GM19240 (cell line): ENCODE data around the gene MRS2.
"Not testable (repeated sequence)": the region's sequence is repeated elsewhere in the genome, so short reads cannot be mapped to it uniquely, and the experiment has no call there.

Experiments used
- DNase-seq: peaks from one replicate; pipeline ENCODE4 v3.0.0; 2011; ENCODE audit warnings: low spot score; ENCODE audit not compliant: insufficient read length

The MRS2 gene

GRCh38 chr6:24385536-24386269, 17.0 kb upstream of the MRS2 start:
- DNase-seq = no peak

- no peak for DNase-seq
Measured at GRCh38 chr6:24387818-24388217, 14.9 kb upstream of the MRS2 start.

GRCh38 chr6:24391208-24391607, 11.5 kb upstream of the MRS2 start:
- no peak for DNase-seq

- peak; percentile 15 for DNase-seq
Measured at GRCh38 chr6:24391756-24392405, 10.9 kb upstream of the MRS2 start.

- no peak for DNase-seq
Measured at GRCh38 chr6:24394061-24394779, 8.5 kb upstream of the MRS2 start.

GRCh38 chr6:24394780-24395437, 7.8 kb upstream of the MRS2 start:
- no peak for DNase-seq

GRCh38 chr6:24396824-24397223, 5.9 kb upstream of the MRS2 start:
- no peak for DNase-seq

GRCh38 chr6:24397631-24398030, 5.1 kb upstream of the MRS2 start:
- DNase-seq = no peak

GRCh38 chr6:24400045-24401039, 2.4 kb upstream of the MRS2 start:
- DNase-seq = not testable (repeated sequence)

- no peak for DNase-seq
Measured at GRCh38 chr6:24401458-24401857, 1.3 kb upstream of the MRS2 start.

- no peak for DNase-seq
Measured at GRCh38 chr6:24403501-24403824, 727 bp downstream of the MRS2 start.

- no peak for DNase-seq
Measured at GRCh38 chr6:24405262-24405661, 2.5 kb downstream of the MRS2 start.

- peak; percentile 25 for DNase-seq
Measured at GRCh38 chr6:24408719-24409410, 6.1 kb downstream of the MRS2 start.

- no peak for DNase-seq
Measured at GRCh38 chr6:24410622-24411021, 7.9 kb downstream of the MRS2 start.

GRCh38 chr6:24412294-24412693, 9.6 kb downstream of the MRS2 start:
- DNase-seq = no peak

- DNase-seq = not testable (repeated sequence)
Measured at GRCh38 chr6:24414531-24414930, 11.8 kb downstream of the MRS2 start.

- DNase-seq = no peak
Measured at GRCh38 chr6:24415753-24416152, 13.0 kb downstream of the MRS2 start.

- no peak for DNase-seq
Measured at GRCh38 chr6:24419526-24419925, 16.8 kb downstream of the MRS2 start.

GRCh38 chr6:24425091-24425490, 22.4 kb downstream of the MRS2 start:
- no peak for DNase-seq

GRCh38 chr6:24426729-24427446, 24.2 kb downstream of the MRS2 start:
- DNase-seq = no peak
